ENCODE data around the gene NPSR1.

- TF ChIP-seq CTCF (IDR thresholded peaks at IDR 0.05; ENCODE audit: low read depth, low read length, missing input control) (no peak), RAD21 (IDR thresholded peaks at IDR 0.05) (no peak), JUND (IDR thresholded peaks at IDR 0.05) (no peak), GABPA (IDR thresholded peaks at IDR 0.05 in 1 of 2, conservative IDR thresholded peaks at IDR 0.05 in 1 of 2) (no peak), REST (IDR thresholded peaks at IDR 0.05) (no peak), FOXA1 (IDR thresholded peaks at IDR 0.05) (no peak), HNF4A (conservative IDR thresholded peaks at IDR 0.05) (no peak), EGR1 (IDR thresholded peaks at IDR 0.05; ENCODE audit: low read depth in 2 of 2) (no peak), TAF1 (conservative IDR thresholded peaks at IDR 0.05) (no peak), YY1 (IDR thresholded peaks at IDR 0.05) (no peak)
Observed at GRCh38 chr7:34895202-34895601, 237.2 kb downstream of the NPSR1 start.
